Upper lobe of left lung (tissue), 4 donors: ENCODE results near the gene ATP11A.

Experiments used
- CTCF ChIP-seq, 6 experiments: fragments of 450-650 bp in 4 of 6; fragments of 200-600 bp in 2 of 6; sonication (generic) in 2 of 6; IDR thresholded peaks; one replicate each; pipeline ENCODE4 v1.5.1; 2016 to 2019; ENCODE audit warnings: antibody characterized with exemption in 6 of 6
- POLR2A ChIP-seq, 4 donors: fragments of 450-650 bp; IDR thresholded peaks; one replicate each; pipeline ENCODE4 v1.5.1; 2016 to 2017; ENCODE audit warnings: antibody characterized with exemption in 4 of 4, mild to moderate bottlenecking in 2 of 4

- no peak for TF ChIP-seq POLR2A (IDR thresholded peaks at IDR 0.05)
- no peak for TF ChIP-seq CTCF (IDR thresholded peaks at IDR 0.05)
Measured at GRCh38 chr13:112851107-112852038, 161.5 kb downstream of the ATP11A start.
